GM19328 (cell line): ENCODE measurements around the gene P2RY12.

Source experiments
- ATAC-seq: cut with Tn5 transposase; IDR thresholded peaks from one replicate; pipeline ENCODE4 v1.9.1; 2021; ENCODE audit warnings: mild to moderate bottlenecking, moderate library complexity; ENCODE audit not compliant: unreplicated experiment

Gene P2RY12

GRCh38 chr3:151384741-151385174 lies at the start of gene P2RY12:
Gene P2RY12 (minus strand): TSS chr3:151384753. CDS start chr3:151338845, 45,908 bp downstream.
- peak; percentile 43 for ATAC-seq

DNA sequence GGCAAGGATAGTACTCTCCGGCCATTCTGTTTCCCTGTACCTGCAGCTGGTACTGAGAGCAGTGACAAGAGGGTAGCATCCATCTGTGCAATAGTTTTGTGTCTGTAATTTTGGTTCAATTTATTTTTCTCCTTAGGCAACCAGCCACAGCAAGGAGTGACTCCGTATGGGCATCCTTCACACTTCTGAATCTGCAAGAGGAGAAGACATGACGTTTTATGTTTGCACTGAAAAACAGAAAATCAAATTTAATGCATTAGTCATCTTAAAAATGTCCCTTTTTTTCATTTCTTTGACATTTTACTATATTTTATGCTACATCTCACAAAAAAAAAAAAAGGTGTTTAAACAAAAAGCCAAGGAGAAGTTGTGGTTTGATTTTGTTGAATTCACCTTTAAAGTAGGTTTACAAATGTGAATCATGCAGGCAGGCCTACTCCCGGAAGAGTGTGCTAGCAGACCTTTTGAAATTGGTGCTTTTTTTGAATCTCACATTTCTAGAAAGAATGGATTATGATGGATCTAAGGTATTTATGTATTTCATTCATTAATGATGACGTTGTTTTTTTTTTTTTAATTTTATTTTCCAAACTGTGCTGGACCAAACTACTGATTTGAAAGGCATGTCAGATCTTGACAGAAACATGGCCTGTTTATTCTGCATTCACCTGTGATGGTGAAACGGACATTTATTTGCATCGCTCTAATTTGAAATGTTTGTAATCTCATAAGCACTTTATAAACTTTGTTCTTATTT lies 48.2 kb upstream of the P2RY12 start:
- ATAC-seq = no peak

DNA sequence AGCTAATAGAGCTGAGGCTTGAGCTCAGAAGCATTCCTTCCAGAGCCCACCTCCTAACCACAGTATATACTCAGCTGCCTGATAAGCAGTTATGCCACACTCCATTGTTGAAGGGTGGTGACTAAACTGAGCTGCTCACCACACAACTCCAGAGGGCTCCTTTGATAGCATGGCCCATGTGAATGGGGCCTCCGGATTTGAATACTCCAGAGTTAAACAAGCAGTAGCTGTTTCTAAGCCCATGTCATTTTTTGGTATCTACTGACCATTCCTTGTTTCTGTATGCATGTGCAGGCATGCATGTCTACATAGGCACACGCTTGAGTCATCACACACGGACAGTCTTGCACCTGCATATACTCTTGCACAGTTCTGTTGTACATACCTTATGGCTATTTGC lies 47.4 kb upstream of the P2RY12 start:
- no peak for ATAC-seq

GRCh38 chr3:151430821-151431484 lies 46.4 kb upstream of the P2RY12 start:
- no peak for ATAC-seq

DNA sequence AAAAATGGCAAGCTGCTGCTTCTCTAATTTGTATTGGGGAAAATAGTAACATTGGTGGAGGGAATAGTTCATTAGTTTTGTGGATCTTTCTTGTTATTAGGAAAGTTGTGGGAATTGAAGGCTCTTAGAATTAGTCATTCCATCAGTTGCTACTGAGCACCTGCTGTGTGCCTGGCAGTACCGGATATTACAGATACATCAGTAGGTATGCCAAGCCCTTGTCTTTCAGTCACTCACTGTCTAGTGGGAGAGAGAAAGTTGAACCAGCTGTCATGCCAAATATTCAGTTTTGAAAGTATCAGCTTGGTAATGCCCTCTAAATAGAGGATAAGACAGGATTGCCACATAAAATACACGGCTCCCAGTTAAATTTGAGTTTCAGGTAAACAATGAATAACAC lies 43.8 kb upstream of the P2RY12 start:
- no peak for ATAC-seq

GRCh38 chr3:151426341-151426657 lies 41.7 kb upstream of the P2RY12 start:
- ATAC-seq = peak; percentile 84

- peak; percentile 20 for ATAC-seq
Observed at GRCh38 chr3:151425627-151426340, 41.2 kb upstream of the P2RY12 start.

DNA sequence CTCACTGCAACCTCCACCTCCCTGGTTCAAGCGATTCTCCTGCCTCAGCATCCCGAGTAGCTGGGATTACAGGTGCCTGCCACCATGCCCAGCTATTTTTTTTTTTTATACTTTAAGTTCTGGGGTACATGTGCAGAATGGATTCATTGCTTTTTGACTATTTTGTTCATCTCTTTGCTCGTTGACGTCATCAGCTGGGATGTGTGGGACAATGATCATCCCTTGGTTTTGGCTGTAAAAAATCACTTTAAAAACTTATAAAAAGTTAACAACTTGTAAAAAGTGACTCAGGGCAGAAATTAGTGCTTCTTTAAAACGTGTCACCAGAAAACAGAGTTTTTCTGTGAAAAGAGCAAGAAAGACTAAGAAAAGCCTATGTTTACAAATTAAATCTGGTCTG lies 38.5 kb upstream of the P2RY12 start:
- no peak for ATAC-seq

- ATAC-seq = no peak
Observed at GRCh38 chr3:151421938-151422337, 37.4 kb upstream of the P2RY12 start.

DNA sequence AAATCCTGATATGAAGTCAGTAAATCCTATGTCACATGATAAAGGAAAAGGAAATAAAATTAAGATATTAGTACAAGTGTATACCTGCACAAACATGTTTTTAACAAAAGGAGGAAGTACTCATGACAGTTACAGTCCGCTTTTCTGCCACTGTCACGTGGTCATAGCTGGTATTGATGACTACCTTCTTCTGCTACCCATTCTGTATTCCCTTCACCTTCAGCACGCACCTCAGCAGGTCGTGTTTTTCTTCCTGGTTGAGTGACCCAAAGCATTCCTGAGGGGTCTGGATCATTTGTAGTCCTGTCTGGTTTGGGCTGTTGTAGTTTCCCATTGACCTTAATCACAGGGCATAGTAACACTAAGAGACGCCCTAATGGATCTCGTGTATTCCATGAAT lies 35.3 kb upstream of the P2RY12 start:
- no peak for ATAC-seq

GRCh38 chr3:151415289-151415688 lies 30.7 kb upstream of the P2RY12 start:
- no peak for ATAC-seq

DNA sequence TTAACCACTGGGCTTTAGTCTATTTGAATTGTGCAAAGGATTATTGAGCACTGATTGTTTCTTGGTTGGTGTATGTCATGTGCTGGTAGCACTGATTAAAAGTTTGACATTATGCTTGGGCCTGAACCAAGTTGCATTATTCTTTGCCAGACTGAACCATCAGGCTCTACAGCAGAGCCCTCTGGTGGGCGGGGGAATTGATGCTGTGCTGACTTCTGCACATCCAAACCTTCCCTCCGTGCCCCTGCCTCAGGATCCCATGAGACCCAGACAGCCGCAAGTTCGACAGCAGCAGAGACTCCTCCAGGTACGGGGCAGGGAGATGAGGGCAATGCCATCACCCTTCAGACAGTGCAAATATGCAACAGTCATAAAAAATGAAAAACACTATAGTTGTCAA lies 28.4 kb upstream of the P2RY12 start:
- no peak for ATAC-seq

- no peak for ATAC-seq
Observed at GRCh38 chr3:151410891-151411559, 26.5 kb upstream of the P2RY12 start.

DNA sequence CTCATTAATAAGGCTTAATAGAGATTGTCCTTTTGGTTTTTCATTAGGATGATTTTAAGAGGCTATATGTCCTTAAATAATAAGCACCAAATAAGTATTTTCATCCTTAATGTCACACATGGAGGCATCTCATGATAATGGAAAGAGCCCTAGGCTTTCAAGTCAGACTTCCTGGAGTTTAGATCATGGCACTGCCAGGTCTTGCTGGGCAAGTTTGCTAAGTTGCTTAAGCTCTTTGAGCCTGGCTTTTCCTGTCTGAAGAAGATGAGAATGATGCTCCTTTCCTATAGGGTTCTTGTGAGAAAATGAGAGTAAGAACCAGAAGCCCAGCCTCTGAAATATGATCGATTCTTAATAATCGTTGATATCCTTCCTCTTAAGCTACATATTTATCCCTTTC lies 23.4 kb upstream of the P2RY12 start:
- ATAC-seq = no peak

GRCh38 chr3:151404316-151404715 lies 19.8 kb upstream of the P2RY12 start:
- ATAC-seq = no peak

- ATAC-seq = no peak
Observed at GRCh38 chr3:151403246-151403645, 18.7 kb upstream of the P2RY12 start.

GRCh38 chr3:151402349-151402748 lies 17.8 kb upstream of the P2RY12 start:
- no peak for ATAC-seq

- ATAC-seq = no peak
Observed at GRCh38 chr3:151400341-151400740, 15.8 kb upstream of the P2RY12 start.

DNA sequence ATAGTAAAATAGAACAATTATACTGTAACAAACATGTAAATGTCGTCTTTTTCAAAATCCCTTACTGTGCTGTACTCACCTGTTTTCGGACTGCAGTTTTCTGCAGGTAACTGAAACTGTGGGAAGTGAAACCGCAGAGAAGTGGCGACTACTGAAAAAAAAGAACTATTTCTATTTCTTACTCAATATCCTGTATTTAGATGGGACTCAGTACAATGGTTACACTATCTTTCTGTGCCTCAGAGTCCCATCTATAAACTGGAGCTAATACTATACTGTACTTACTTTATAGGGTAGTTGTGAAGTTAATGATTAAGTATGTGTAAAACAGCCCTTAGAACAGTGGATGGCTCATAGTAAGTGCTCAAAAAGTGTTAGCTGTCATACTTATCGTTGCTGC lies 14.3 kb upstream of the P2RY12 start:
- ATAC-seq = no peak

GRCh38 chr3:151395806-151396205 lies 11.3 kb upstream of the P2RY12 start:
- no peak for ATAC-seq

GRCh38 chr3:151394611-151395010 lies 10.1 kb upstream of the P2RY12 start:
- no peak for ATAC-seq
